DMS153 (cell line): ENCODE results near the gene PPARGC1A.

Source experiments
- DNase-seq: peaks from one replicate; lab custom pipeline; 2025; lab: John Stamatoyannopoulos, UW

PPARGC1A gene

GRCh38 chr4:23878912-23879732, 10.7 kb downstream of the PPARGC1A start:
- no peak for DNase-seq

GRCh38 chr4:23878246-23878891, 11.5 kb downstream of the PPARGC1A start:
- no peak for DNase-seq

- peak; percentile 38 for DNase-seq
Observed at GRCh38 chr4:23877758-23878229, 12.1 kb downstream of the PPARGC1A start.

GRCh38 chr4:23876418-23877089, 13.3 kb downstream of the PPARGC1A start:
- no peak for DNase-seq

- DNase-seq: no peak
Observed at GRCh38 chr4:23875317-23875716, 14.5 kb downstream of the PPARGC1A start.

GRCh38 chr4:23874536-23874901, 15.3 kb downstream of the PPARGC1A start:
- DNase-seq: no peak

GRCh38 chr4:23873717-23874535, 15.9 kb downstream of the PPARGC1A start:
- no peak for DNase-seq

GRCh38 chr4:23871426-23871825, 18.4 kb downstream of the PPARGC1A start:
- DNase-seq: no peak

- DNase-seq: no peak
Observed at GRCh38 chr4:23866450-23867075, 23.3 kb downstream of the PPARGC1A start.

- DNase-seq: no peak
Observed at GRCh38 chr4:23861897-23862296, 27.9 kb downstream of the PPARGC1A start.

GRCh38 chr4:23860919-23861318, 28.9 kb downstream of the PPARGC1A start:
- no peak for DNase-seq

GRCh38 chr4:23857367-23857959, 32.4 kb downstream of the PPARGC1A start:
- DNase-seq: no peak

- no peak for DNase-seq
Observed at GRCh38 chr4:23856630-23857029, 33.2 kb downstream of the PPARGC1A start.

GRCh38 chr4:23855912-23856605, 33.8 kb downstream of the PPARGC1A start:
- DNase-seq: no peak

GRCh38 chr4:23853986-23854660, 35.7 kb downstream of the PPARGC1A start:
- DNase-seq: no peak

GRCh38 chr4:23851464-23851863, 38.4 kb downstream of the PPARGC1A start:
- no peak for DNase-seq

- DNase-seq: no peak
Observed at GRCh38 chr4:23847158-23847557, 42.7 kb downstream of the PPARGC1A start.

GRCh38 chr4:23844961-23845360, 44.9 kb downstream of the PPARGC1A start:
- DNase-seq: no peak

GRCh38 chr4:23839279-23839678, 50.6 kb downstream of the PPARGC1A start:
- DNase-seq: no peak

GRCh38 chr4:23838607-23839006, 51.2 kb downstream of the PPARGC1A start:
- DNase-seq: no peak
